Endodermal cell (in vitro differentiated cells): ENCODE measurements around the gene CHRNA3. TPM values are rescaled to one million over a fixed set of nuclear protein-coding genes. Genes with fewer than 3 reads are reported as not detected.

Experiments
- DNase-seq: peaks from one replicate; pipeline ENCODE4 v3.0.0-alpha.2; 2017
- H3K27ac ChIP-seq: 2 replicates; pipeline ENCODE4 v1.5.1; 2013; ENCODE audit warnings: mild to moderate bottlenecking, low read depth, low read length, moderate library complexity
- H3K27me3 ChIP-seq: 2 replicates; pipeline ENCODE4 v1.6.1; 2013; ENCODE audit warnings: mild to moderate bottlenecking, low read length, moderate library complexity; ENCODE audit not compliant: insufficient read depth, control insufficient read depth, poor library complexity, severe bottlenecking
- H3K36me3 ChIP-seq: 2 replicates; pipeline ENCODE4 v1.7.0; 2013; ENCODE audit warnings: mild to moderate bottlenecking, low read length, moderate library complexity; ENCODE audit not compliant: control insufficient read depth, insufficient read depth
- H3K4me1 ChIP-seq: one replicate; pipeline ENCODE4 v1.7.0; 2013; ENCODE audit warnings: low read length; ENCODE audit not compliant: control insufficient read depth, insufficient read depth
- H3K4me3 ChIP-seq: 2 replicates; pipeline ENCODE4 v1.5.1; 2013; ENCODE audit warnings: mild to moderate bottlenecking, low read length, moderate library complexity
- H3K9ac ChIP-seq: 2 replicates; pipeline ENCODE4 v1.6.1; 2013; ENCODE audit warnings: mild to moderate bottlenecking, low read length, moderate library complexity; ENCODE audit not compliant: poor library complexity, severe bottlenecking; ENCODE audit errors: extremely low read depth
- H3K9me3 ChIP-seq: 2 replicates; pipeline ENCODE4 v1.6.1; 2013; ENCODE audit warnings: mild to moderate bottlenecking, low read length, moderate library complexity; ENCODE audit not compliant: control insufficient read depth
- H3K27ac Mint-ChIP-seq: 2 replicates; pipeline ENCODE4 v1.8.0; 2020; ENCODE audit warnings: mixed read lengths
- H3K27me3 Mint-ChIP-seq: 2 replicates; pipeline ENCODE4 v1.8.0; 2021; ENCODE audit warnings: mild to moderate bottlenecking, mixed read lengths; ENCODE audit not compliant: insufficient read depth
- H3K36me3 Mint-ChIP-seq: 2 replicates; pipeline ENCODE4 v1.8.0; 2020; ENCODE audit warnings: low read depth, mixed read lengths
- H3K4me1 Mint-ChIP-seq: 2 replicates; pipeline ENCODE4 v1.8.0; 2020; ENCODE audit warnings: mixed read lengths
- H3K4me3 Mint-ChIP-seq: 2 replicates; pipeline ENCODE4 v1.8.0; 2020; ENCODE audit warnings: mild to moderate bottlenecking, moderate library complexity, mixed read lengths
- H3K9me3 Mint-ChIP-seq: 2 replicates; pipeline ENCODE4 v1.8.0; 2020; ENCODE audit warnings: mild to moderate bottlenecking, mixed read lengths
- CTCF ChIP-seq: fragments of 200-600 bp; sonication (generic); conservative IDR thresholded peaks from 2 replicates; pipeline ENCODE4 v1.5.0; 2021; ENCODE audit warnings: antibody characterized with exemption, mild to moderate bottlenecking
- whole genome bisulfite sequencing, 2 experiments: methylation state at CpG; one replicate each; pipeline versions ENCODE4 v1.1.5 to v1.1.7; 2013; ENCODE audit warnings: missing lambda C conversion rate in 2 of 2, mixed read lengths in 1 of 2; ENCODE audit not compliant: insufficient coverage in 1 of 2, insufficient read length in 1 of 2; 5-methylcytosine and 5-hydroxymethylcytosine counted together
- total RNA-seq, 2 donors: library from RNA; stranded (reverse); fragmentation: NEBNext Ultra II Directional in 1 of 2; extraction: Animal tissue kit (Norgen Biotek cat#: 25700) in 1 of 2; gene quantifications; 2 replicates in 1 of 2; 3 replicates in 1 of 2; pipeline ENCODE4 v1.2.1, GENCODE V29; 2021

CHRNA3 gene
- total RNA-seq, 2 donors from 2014 or later, result 1.6 to 3.7 TPM

GRCh38 chr15:78567531-78567930 is 53.3 kb downstream of the CHRNA3 start:
- WGBS, 2 experiments, result 94 to 100% methylated on average over 4 of the region's 4 CpGs
- H3K27me3 ChIP-seq, result no peaks in the 10 kb centered on the region
- H3K4me1 Mint-ChIP-seq, result peaks cover 22% of the 10 kb centered on the region

GRCh38 chr15:78565951-78566774 is 54.6 kb downstream of the CHRNA3 start:
- peak overlapping the region; percentile 95 for H3K4me3 ChIP-seq
- Mint-ChIP-seq H3K36me3 (no peaks in the 10 kb centered on the region), H3K4me1 (peaks cover 25% of the 10 kb centered on the region), H3K9me3 (no peaks in the 10 kb centered on the region), H3K27me3 (peaks cover 4% of the 10 kb centered on the region), H3K27ac (peak overlapping the region; percentile 86), H3K4me3 (peak overlapping the region; percentile 83)
- H3K4me1 ChIP-seq, result peaks cover 5% of the 10 kb centered on the region
- peak; percentile 59 for TF ChIP-seq CTCF
- H3K9ac ChIP-seq, result peak overlapping the region; percentile 67
- peak; percentile 73 for DNase-seq
- no peaks in the 10 kb centered on the region for H3K9me3 ChIP-seq
- 3 to 5% methylated on average over 14 to 19 of the region's 19 CpGs for WGBS, 2 experiments
- no peaks in the 10 kb centered on the region for H3K36me3 ChIP-seq
- H3K27me3 ChIP-seq, result no peaks in the 10 kb centered on the region
- H3K27ac ChIP-seq, result peak overlapping the region; percentile 85

More at GRCh38 chr15:78567531-78567930, 53.3 kb downstream of the CHRNA3 start:
- H3K9me3 ChIP-seq, result no peaks in the 10 kb centered on the region
- no peaks in the 10 kb centered on the region for H3K9me3 Mint-ChIP-seq
- no peak overlapping the region for H3K9ac ChIP-seq
- no peaks in the 10 kb centered on the region for H3K36me3 Mint-ChIP-seq
- H3K4me3 ChIP-seq, result no peak overlapping the region
- peaks cover 5% of the 10 kb centered on the region for H3K4me1 ChIP-seq
- DNase-seq, result no peak
- no peak overlapping the region for H3K27ac ChIP-seq
- peaks cover 4% of the 10 kb centered on the region for H3K27me3 Mint-ChIP-seq
- H3K27ac Mint-ChIP-seq, result no peak overlapping the region
- H3K4me3 Mint-ChIP-seq, result no peak overlapping the region
- H3K36me3 ChIP-seq, result no peaks in the 10 kb centered on the region
- TF ChIP-seq CTCF, result no peak

- Mint-ChIP-seq H3K27ac (peak within 1 kb of the TSS; percentile 86), H3K36me3 (no peaks in the 10 kb centered on the region), H3K27me3 (peaks cover 4% of the 10 kb centered on the region), H3K9me3 (no peaks in the 10 kb centered on the region), H3K4me1 (peaks cover 27% of the 10 kb centered on the region), H3K4me3 (peak within 1 kb of the TSS; percentile 83)
- H3K27ac ChIP-seq, result peak within 1 kb of the TSS; percentile 85
- H3K4me3 ChIP-seq, result peak within 1 kb of the TSS; percentile 95
- peak; percentile 100 for DNase-seq
- H3K36me3 ChIP-seq, result no peaks in the 10 kb centered on the region
- H3K9ac ChIP-seq, result peak within 1 kb of the TSS; percentile 67
- H3K9me3 ChIP-seq, result no peaks in the 10 kb centered on the region
- WGBS, 2 experiments, result 0% methylated on average over 22 to 75 of the region's 75 CpGs
- no peaks in the 10 kb centered on the region for H3K27me3 ChIP-seq
- peaks cover 5% of the 10 kb centered on the region for H3K4me1 ChIP-seq
- TF ChIP-seq CTCF, result no peak
Observed at GRCh38 chr15:78565097-78565950, 55.5 kb downstream of the CHRNA3 start, which contains the start of gene CHRNA5. TSS of gene CHRNA5 (plus strand) at chr15:78565520. CDS start at chr15:78565720, 200 bp downstream.
